ENCODE data around the gene ZEB2. TPM values are rescaled to one million over a fixed set of nuclear protein-coding genes. Genes with fewer than 3 reads are reported as not detected.

Gene ZEB2
- total and polyA plus RNA-seq, 2 donors (not counting 3 experiments of a cell fraction or from before 2014, with no cell fraction given): 17.9 to 49.6 TPM

GRCh38 chr2:144552821-144553220, 32.9 kb upstream of the ZEB2 start:
- DNase-seq (ENCODE audit: low read depth, low spot score) (no peak), FAIRE-seq (no peak)
- no peak for TF ChIP-seq EZH2 (IDR thresholded peaks at IDR 0.05; ENCODE audit: borderline replicate concordance, low read depth, low read length, severe bottlenecking)
- no peak for TF ChIP-seq POLR2AphosphoS5 (IDR thresholded peaks at IDR 0.05; ENCODE audit: insufficient read depth, low read depth, low read length)
- no peak for TF ChIP-seq FOS (IDR thresholded peaks at IDR 0.05; ENCODE audit: borderline replicate concordance, insufficient read depth, low read length)
- TF ChIP-seq POLR2A (IDR thresholded peaks at IDR 0.05; ENCODE audit: low read depth, low read length): no peak
- no TSS peak for BruUV-seq (replicated peaks)
- no peaks in the 10 kb centered on the region for H4K20me1 ChIP-seq (replicated peaks; ENCODE audit: control insufficient read depth, extremely low read depth, insufficient read depth, low read length)
- H3K4me2 ChIP-seq (ENCODE audit: insufficient read depth, low read length): no peak overlapping the region
- peaks cover 5% of the 10 kb centered on the region for H3K4me1 ChIP-seq (ENCODE audit: control insufficient read depth, extremely low read depth, insufficient read depth, low read length)
- intact Hi-C loops (cut with micrococcal nuclease): no loop called here
- no peaks in the 10 kb centered on the region for H3K9me1 ChIP-seq (replicated peaks; ENCODE audit: control insufficient read depth, extremely low read depth, insufficient read depth, low read length)
- peak overlapping the region; percentile 3 for H3K27ac ChIP-seq (ENCODE audit: insufficient read depth, low read depth, low read length)
- H3K9me3 ChIP-seq (replicated peaks; ENCODE audit: control insufficient read depth, insufficient read depth, low read length): no peaks in the 10 kb centered on the region
- H3K79me2 ChIP-seq (ENCODE audit: control insufficient read depth, insufficient read depth, low read length): no peaks in the 10 kb centered on the region
- no peak overlapping the region for H3K4me3 ChIP-seq (replicated peaks in 1 of 3; ENCODE audit: insufficient read depth in 1 of 3, low read depth in 1 of 3, low read length in 3 of 3)
- ChIA-PET CTCF (interaction anchor here (1.4 to 1.5 kb wide), 2 partner anchors 16 to 25 kb away, joined by 3 to 4 read pairs; no protein-coding TSS in a partner anchor), POLR2A (interaction anchor here (0.7 kb wide), 1 partner anchor 1199 kb away, joined by 6 read pairs; no protein-coding TSS in a partner anchor)
- H3K36me3 ChIP-seq (ENCODE audit: control insufficient read depth in 2 of 2, extremely low read depth in 1 of 2, insufficient read depth in 2 of 2, low read length in 2 of 2): no peaks in the 10 kb centered on the region
- H2AFZ ChIP-seq (ENCODE audit: low read depth, low read length): peak overlapping the region; percentile 29
- H3K9ac ChIP-seq (replicated peaks; ENCODE audit: extremely low read depth, insufficient read depth, low read length): no peak overlapping the region
- dilution Hi-C loops (cut with MboI; ENCODE audit: extremely low pct_ligation_motif_present, low sequenced_read_pairs): no loop called here
- no peaks in the 10 kb centered on the region for H3K27me3 ChIP-seq (ENCODE audit: control insufficient read depth in 2 of 2, insufficient read depth in 2 of 2, low read length in 2 of 2)

GRCh38 chr2:144550911-144551310, 31.0 kb upstream of the ZEB2 start:
- Histone ChIP-seq H2AFZ (ENCODE audit: low read depth, low read length) (no peak overlapping the region), H3K9me3 (replicated peaks; ENCODE audit: control insufficient read depth, insufficient read depth, low read length) (no peaks in the 10 kb centered on the region), H3K27me3 (ENCODE audit: control insufficient read depth in 2 of 2, insufficient read depth in 2 of 2, low read length in 2 of 2) (no peaks in the 10 kb centered on the region), H3K9me1 (replicated peaks; ENCODE audit: control insufficient read depth, extremely low read depth, insufficient read depth, low read length) (no peaks in the 10 kb centered on the region), H3K36me3 (ENCODE audit: control insufficient read depth in 2 of 2, extremely low read depth in 1 of 2, insufficient read depth in 2 of 2, low read length in 2 of 2) (no peaks in the 10 kb centered on the region), H3K4me2 (ENCODE audit: insufficient read depth, low read length) (no peak overlapping the region), H3K9ac (replicated peaks; ENCODE audit: extremely low read depth, insufficient read depth, low read length) (no peak overlapping the region), H3K79me2 (ENCODE audit: control insufficient read depth, insufficient read depth, low read length) (no peaks in the 10 kb centered on the region), H3K4me1 (ENCODE audit: control insufficient read depth, extremely low read depth, insufficient read depth, low read length) (peaks cover 5% of the 10 kb centered on the region), H4K20me1 (replicated peaks; ENCODE audit: control insufficient read depth, extremely low read depth, insufficient read depth, low read length) (no peaks in the 10 kb centered on the region), H3K4me3 (replicated peaks in 1 of 3; ENCODE audit: insufficient read depth in 1 of 3, low read depth in 1 of 3, low read length in 3 of 3) (no peak overlapping the region), H3K27ac (ENCODE audit: insufficient read depth, low read depth, low read length) (no peak overlapping the region)
- TF ChIP-seq CTCF (IDR thresholded peaks at IDR 0.05; ENCODE audit: extremely low read depth in 1 of 2, insufficient read depth in 1 of 2, low read depth in 1 of 2, low read length in 2 of 2) (no peak), POLR2A (IDR thresholded peaks at IDR 0.05; ENCODE audit: low read depth, low read length) (no peak), JUN (IDR thresholded peaks at IDR 0.05; ENCODE audit: borderline replicate concordance, insufficient read depth, insufficient read length, low read depth) (no peak), GATA2 (IDR thresholded peaks at IDR 0.05; ENCODE audit: insufficient read depth, insufficient read length, low read depth, low read length) (no peak), MYC (IDR thresholded peaks at IDR 0.05; ENCODE audit: low read depth, low read length) (no peak), POLR2AphosphoS5 (IDR thresholded peaks at IDR 0.05; ENCODE audit: insufficient read depth, low read depth, low read length) (no peak), FOS (IDR thresholded peaks at IDR 0.05; ENCODE audit: borderline replicate concordance, insufficient read depth, low read length) (no peak)
- BruUV-seq (replicated peaks): no TSS peak
- ChIA-PET CTCF (no interaction called here), POLR2A (no interaction called here)
- intact Hi-C loops (cut with micrococcal nuclease) (no loop called here), dilution Hi-C loops (cut with MboI; ENCODE audit: extremely low pct_ligation_motif_present, low sequenced_read_pairs) (no loop called here)
- no peak for DNase-seq (ENCODE audit: low read depth, low spot score)
- no peak for FAIRE-seq

All from endothelial cell of umbilical vein (primary cell).